ENCODE measurements around the gene RFTN1. TPM values are rescaled to one million over a fixed set of nuclear protein-coding genes. Genes with fewer than 3 reads are reported as not detected.

Gene RFTN1
- total and polyA plus RNA-seq, 2 of the 8 experiments (the other 6 are each of a cell fraction or from before 2014, with no cell fraction given) = 4.6 to 6.7 TPM

DNA sequence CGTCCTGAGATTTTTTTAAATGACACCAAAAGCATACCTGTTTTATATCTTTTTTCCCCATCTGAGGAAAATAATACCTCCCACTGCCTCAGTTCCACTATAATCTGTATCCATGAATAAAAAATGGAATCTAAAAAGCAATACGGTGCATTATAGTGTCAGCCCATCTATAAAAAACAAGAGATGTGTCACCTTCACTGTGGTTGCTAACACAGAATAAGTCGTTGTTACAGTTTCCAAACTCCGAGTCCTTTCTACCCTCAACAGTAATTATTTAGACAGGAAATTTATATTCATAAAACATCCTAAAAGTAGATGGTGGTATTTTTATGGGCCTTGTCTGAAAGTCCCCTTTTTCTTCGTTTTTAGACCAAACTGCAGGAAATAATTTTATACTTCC lies 19.4 kb downstream of the RFTN1 start (continued):
- TF ChIP-seq SP4 (IDR thresholded peaks at IDR 0.05; ENCODE audit: low read length) = no peak

All from H1 (cell line).